ENCODE results near the gene SIM1.

- TF ChIP-seq GATA3 (IDR thresholded peaks at IDR 0.05; ENCODE audit: low read depth, low read length) (no peak), GATA2 (IDR thresholded peaks at IDR 0.05; ENCODE audit: low read depth, low read length) (no peak)
Observed at GRCh38 chr6:100335991-100336390, 128.7 kb downstream of the SIM1 start.

All from SH-SY5Y (cell line).